ENCODE results near the gene ADCY2.

DNA sequence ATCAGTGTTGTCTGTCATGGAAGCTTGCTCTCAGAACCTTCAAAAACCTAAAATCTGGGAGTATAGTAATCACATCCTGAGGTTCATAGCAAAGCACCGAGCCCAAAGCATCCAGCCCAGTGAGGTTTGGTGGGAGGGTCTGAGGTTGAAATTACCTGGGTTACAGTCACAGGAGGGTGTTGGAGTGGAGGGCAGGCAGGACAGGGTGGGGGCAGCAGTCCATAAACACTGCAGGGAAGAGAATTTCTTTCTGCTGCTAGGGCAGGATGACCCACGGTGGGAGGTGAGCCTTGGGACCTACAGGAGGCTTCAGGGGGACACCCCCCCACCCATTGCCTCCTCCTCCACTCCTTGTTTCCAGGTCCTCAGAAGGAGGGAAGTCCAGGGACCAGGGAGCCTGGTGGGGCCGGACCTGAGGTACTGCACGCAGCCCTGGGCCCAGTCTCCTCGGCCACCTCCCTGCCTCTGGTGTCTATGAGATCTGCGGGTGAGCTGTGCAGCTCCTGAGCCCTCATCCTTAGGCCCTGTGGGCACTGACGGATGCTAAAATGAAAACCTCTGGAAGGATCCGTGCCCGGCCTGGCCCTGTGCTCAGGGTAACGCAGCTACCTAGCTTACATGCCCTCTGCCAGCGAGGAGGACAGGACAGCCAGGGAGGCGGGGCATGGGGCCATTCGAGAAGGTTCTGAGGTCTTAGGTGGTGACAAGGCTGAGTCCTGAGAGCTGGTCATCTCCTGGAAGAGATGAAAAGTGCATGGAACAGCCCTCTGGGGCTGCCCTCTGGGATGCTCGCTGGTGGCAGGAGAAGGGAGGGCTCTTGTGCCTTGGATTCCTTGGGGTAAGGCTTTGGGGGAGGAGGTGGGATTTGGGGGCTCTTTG is 1.8 kb upstream of the ADCY2 start:
- TF ChIP-seq, protein P1, sequence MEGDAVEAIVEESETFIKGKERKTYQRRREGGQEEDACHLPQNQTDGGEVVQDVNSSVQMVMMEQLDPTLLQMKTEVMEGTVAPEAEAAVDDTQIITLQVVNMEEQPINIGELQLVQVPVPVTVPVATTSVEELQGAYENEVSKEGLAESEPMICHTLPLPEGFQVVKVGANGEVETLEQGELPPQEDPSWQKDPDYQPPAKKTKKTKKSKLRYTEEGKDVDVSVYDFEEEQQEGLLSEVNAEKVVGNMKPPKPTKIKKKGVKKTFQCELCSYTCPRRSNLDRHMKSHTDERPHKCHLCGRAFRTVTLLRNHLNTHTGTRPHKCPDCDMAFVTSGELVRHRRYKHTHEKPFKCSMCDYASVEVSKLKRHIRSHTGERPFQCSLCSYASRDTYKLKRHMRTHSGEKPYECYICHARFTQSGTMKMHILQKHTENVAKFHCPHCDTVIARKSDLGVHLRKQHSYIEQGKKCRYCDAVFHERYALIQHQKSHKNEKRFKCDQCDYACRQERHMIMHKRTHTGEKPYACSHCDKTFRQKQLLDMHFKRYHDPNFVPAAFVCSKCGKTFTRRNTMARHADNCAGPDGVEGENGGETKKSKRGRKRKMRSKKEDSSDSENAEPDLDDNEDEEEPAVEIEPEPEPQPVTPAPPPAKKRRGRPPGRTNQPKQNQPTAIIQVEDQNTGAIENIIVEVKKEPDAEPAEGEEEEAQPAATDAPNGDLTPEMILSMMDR (IDR thresholded peaks at IDR 0.05) = no peak
- TF ChIP-seq POLR2AphosphoS5 (IDR thresholded peaks at IDR 0.05) = no peak
- no peak for TF ChIP-seq POLR2A (IDR thresholded peaks at IDR 0.05; ENCODE audit: low read depth)
